Measurements from ENCODE around the gene INCA1.

DNA sequence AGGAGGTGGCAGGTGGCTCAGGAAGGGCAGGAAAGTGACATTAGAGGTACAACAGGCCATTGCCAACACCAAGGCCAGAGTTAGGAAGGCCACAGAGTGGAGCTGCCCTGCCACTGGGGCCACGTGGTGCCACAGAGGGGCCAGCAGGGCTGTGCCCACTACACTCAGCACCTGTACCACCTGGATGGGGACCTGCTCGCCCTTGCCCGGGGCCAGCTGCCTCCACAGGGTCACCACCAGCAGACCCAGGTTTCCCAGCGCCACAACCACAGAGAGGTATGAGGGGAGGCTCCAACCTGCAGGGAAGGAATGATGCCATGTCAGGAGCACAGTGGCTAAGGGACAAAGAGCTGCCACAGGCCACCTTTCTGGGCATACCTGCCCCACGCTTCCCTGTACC, 36.7 kb upstream of the INCA1 start:
- TF ChIP-seq, protein P1, sequence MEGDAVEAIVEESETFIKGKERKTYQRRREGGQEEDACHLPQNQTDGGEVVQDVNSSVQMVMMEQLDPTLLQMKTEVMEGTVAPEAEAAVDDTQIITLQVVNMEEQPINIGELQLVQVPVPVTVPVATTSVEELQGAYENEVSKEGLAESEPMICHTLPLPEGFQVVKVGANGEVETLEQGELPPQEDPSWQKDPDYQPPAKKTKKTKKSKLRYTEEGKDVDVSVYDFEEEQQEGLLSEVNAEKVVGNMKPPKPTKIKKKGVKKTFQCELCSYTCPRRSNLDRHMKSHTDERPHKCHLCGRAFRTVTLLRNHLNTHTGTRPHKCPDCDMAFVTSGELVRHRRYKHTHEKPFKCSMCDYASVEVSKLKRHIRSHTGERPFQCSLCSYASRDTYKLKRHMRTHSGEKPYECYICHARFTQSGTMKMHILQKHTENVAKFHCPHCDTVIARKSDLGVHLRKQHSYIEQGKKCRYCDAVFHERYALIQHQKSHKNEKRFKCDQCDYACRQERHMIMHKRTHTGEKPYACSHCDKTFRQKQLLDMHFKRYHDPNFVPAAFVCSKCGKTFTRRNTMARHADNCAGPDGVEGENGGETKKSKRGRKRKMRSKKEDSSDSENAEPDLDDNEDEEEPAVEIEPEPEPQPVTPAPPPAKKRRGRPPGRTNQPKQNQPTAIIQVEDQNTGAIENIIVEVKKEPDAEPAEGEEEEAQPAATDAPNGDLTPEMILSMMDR (IDR thresholded peaks at IDR 0.05; ENCODE audit: poor library complexity, severe bottlenecking): no peak
- TF ChIP-seq TAF1 (IDR thresholded peaks at IDR 0.05; ENCODE audit: low read depth): no peak
- no peak for TF ChIP-seq POLR2AphosphoS5 (IDR thresholded peaks at IDR 0.05)
- no peak for TF ChIP-seq MXI1 (conservative IDR thresholded peaks at IDR 0.05; ENCODE audit: poor library complexity, severe bottlenecking)
- no peak for TF ChIP-seq EZH2 (IDR thresholded peaks at IDR 0.05; ENCODE audit: borderline replicate concordance, insufficient read depth, low read length, poor library complexity, severe bottlenecking)
- no peak for TF ChIP-seq EP300 (conservative IDR thresholded peaks at IDR 0.05; ENCODE audit: poor library complexity, severe bottlenecking)
- no peak for TF ChIP-seq REST (IDR thresholded peaks at IDR 0.05; ENCODE audit: borderline replicate concordance)

Measured in neural cell (in vitro differentiated cells).